Stimulated activated CD4-positive, alpha-beta T cell treated with anti-CD3 and anti-CD28 coated beads, TNF-alpha, amount 100 ng/mL, for 4 hours (primary cell): ENCODE measurements around the gene TRIP13.

ENCODE experiments used
- DNase-seq, 3 experiments: peaks; one replicate each; pipeline ENCODE4 v3.0.0-alpha.2; 2020; ENCODE audit warnings: low read depth in 3 of 3

Gene TRIP13

DNA sequence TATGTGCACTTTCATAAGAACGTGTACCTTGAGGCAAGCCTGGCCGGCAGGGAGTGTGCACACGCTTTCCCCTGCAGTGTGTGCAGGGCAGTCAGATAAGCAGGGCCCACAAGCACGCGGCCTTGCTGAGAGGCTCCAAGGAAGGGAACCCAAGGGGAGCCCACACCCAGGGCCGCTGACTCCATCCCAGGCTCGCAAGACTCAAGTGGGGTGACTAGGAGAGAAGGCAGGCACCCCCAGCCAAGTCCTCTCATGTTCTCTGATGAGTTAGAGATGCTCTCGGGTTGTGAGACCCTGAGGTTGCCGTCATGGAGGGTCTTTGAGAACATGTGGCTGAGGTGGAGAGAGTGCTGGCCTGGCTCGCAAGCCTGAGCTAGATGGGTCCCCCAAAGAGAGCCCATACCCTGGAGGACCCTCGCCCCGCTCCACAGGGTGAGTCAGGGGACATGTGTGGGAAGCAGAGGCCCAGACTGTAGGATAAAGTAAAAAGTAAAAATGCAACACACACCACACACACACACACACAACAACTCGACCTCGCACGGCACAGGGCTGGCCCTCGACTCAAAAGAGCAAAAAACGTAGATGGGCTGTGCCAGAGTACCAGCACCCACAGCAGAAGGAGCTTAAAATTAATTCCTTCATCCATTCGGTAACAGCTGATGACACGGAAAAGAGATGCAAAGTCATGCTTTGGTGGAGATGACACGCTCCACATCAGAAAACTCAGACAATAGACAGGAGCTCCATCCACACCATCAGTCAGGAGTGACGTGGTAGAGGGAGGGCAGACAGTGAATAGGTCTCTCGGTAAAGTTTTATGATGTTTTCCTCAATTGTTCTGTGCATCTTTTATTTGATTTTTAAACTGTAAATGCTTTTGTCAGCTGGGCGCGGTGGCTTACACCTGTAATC lies 61.1 kb downstream of the TRIP13 start:
- DNase-seq, result no peak

DNA sequence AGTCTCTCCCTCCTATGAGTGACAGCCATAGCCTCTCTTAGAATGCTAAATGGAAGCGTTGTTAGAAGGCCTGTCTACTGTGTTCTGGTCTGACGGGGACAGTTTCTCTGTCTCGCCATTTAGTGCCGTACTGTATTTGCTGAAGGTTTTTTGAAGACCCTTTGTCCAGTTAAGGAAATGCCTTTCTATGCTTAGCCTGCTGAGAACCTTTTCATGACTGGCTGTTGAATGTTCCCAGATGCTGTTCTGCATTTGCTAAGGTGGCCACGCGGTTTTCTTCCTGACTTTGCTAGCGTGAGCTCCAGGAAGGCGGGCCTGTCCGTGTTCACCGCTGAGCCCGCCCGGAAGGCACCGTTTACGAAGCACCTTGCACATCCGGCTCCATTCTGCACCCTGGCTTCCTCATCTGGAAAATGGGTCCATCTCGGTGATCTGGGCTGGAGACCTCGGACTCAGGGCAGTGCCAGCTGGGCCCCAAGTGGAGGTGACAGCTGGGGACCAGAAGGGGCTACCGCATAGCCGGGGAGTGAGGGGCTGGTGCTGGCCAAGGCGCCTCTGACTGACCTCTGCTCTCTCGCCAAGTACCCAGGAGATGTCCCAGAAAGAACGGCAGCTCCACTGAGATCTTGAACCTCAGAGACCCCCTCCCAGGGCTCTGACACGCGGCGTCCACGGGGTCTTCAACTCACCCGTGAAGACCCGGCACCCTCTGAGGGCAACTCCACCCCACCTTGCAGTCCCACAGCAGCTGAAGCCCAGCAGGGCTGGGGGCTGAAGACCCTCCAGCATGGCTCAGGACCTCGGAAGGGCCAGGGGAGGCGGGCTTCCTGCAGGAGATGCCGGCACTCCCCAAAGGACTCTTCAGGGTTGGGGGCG lies 63.4 kb downstream of the TRIP13 start:
- no peak for DNase-seq

DNA sequence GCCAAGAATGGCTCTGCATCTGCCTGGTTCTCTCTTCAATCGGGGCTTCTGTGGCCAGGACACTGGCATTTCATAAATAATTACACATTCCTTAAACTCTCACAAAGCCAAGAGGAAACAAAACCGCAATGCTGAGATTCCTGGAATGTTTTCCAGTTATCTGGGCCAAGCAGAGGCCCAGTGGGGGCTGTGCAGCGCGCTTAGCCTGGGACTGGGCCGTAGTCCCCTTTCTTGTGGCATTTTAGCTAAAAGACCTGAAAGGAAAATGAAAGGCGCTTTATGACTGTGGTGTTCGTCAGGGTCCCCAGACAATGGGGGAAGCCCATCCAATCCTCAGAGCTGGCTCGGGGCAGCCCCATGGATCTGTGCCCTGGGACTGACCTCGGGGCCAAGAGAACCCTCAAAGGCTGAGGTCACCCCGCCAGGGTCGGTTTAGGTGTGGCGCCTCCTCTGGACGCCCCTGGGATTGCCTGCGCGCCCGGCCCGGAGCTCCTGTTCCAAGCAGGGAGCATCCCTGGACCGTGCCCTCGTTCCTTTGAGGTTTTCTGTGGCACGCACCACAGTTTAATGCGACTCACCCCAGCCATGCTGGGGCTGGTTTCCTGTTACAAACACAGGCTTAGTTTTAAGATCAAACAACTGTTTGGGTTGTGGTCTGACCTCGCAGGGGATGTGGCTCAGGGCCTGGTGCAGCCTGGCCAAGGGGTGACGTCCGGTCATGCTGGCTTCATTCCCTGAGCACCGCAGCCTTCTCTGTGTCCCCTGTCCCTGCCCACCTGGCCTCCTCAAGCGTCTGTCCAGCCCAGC lies 64.5 kb downstream of the TRIP13 start:
- no peak for DNase-seq

DNA sequence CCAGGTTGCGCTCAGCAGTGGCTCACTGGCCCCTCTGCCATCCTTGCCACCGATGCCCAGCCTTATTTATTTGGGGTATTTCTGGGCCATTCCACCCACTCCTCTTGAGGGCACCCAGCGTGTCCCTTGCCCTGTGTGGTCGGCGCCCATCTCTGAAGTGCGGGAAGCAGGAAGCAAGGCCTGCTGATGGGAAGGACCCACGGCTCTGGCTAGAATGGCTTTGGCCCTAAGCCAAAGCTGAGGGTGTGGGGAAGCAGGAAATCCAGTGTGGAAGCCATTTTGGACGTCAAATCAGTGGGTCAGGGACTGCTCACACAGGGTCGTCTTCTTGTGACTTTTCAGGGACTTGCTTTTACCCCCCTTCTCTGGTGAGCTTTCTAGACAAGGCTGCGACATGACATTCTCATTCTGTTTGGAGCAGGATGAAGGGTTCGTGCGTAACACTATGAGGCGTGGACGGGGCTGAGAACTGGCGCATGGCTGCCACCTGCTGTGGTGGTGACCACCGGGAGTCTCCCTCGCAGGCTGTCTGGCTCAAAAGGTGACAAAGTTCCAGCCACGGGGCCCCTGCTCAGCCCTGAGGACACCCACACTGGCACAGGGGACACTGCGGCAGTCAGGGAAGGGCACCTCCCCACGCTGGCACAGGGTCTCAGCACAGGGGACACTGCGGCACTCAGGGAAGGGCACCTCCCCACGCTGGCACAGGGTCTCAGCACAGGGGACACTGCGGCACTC lies 65.2 kb downstream of the TRIP13 start:
- no peak for DNase-seq

DNA sequence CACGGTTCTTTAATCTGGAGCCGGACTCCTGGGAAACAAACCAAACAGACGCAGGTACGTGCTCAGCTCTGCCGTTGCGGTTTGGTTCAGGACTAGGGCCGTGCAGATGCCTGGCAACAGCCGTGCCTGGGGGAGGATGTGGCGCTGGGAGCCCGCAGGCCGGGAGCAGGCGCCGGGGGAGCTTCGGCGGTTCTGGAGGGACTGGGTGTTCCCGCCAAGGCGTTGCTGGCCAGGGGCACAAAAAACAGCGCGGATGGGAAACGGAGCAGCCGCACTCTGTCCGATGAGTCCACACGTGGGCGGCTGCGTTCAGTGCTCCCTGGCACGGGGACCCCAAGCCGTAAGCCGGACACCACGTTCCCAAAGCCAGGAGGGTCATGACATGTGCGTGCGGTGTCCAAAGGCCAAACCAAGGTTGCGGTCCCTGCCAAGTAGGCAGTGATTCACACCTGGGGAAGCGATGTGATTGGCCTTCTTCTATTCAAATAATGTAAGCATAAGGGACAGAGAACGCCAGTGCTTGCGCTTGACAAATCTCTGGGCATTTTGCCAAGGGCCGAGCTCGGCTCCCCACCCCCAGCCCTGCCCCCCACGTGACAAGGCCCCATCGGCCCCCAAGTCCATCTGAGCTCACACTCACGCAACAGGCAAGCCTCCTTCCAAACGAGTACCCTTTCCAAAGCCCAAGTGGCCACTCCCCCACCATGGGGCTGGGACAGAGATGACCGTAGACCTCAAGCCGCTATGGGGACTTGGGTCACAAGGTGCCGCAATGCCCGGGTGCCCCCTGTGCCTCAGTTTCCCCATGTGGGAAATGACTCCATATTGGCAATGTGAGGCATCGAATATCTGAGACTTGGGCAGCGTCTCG lies 66.3 kb downstream of the TRIP13 start:
- DNase-seq, result no peak

DNA sequence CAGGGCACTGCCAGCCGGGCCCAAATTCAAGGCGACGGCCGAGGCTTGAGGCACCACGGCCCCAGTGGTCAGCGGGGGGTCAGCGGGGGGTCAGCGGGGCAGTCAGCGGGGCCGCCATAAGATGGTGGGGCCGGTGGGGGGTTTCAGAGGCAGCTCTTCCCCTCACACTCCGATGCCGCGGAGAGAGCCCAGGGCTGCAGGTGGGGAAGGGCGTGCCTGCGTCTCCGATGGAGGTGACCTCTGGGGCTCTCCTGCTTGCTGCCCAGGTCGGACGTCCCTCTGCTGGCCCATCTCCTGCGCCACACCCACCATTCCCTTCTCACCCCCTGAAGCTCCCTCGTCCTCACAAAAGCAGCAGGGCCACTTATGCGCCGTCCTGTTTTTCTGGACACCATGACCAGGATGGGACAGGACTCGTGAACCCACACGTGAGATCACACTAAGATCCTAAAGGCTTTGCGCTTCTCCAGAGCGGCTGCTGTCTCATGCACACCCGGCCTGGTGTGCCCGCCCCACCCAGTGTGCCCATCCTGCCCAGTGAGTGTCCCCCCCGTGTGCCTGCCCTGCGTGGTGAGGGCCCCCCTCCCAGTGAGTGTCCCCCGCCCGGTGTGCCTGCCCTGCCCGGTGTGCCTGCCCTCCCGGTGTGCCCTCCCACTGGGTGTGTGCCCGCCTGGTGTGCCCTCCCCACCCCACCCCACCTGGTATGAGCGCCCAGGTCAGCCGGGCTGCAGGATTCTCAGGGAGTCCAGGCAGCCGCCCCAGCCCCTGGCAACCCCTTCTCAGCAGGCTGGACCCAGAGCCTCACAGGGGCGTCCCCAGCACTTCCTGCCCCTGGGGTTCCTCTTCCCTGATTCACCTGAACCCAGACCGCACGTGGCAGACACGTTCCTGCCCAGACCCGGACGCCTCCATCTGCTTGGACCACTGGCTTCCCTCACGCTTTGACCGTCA lies 67.2 kb downstream of the TRIP13 start:
- no peak for DNase-seq

DNA sequence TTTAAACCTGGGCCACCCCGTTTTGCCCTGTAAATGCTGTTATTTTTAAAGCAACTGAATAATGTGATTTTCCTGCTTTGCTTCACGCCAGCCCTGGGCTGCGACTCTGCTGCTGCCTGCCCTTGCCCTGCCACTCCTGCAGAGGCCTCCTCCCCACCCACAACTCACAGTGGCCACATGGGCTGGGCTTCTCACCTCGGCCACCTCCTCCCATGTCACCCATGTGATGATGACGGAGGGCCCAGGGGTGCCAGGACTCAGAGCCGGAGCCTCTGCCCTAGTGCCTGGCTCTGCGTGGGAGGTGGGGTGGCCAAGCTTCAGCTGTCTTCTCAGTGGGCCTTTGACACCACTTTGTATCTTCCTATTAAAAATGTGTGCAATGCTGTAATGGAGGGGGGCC lies 67.9 kb downstream of the TRIP13 start:
- DNase-seq, result no peak

DNA sequence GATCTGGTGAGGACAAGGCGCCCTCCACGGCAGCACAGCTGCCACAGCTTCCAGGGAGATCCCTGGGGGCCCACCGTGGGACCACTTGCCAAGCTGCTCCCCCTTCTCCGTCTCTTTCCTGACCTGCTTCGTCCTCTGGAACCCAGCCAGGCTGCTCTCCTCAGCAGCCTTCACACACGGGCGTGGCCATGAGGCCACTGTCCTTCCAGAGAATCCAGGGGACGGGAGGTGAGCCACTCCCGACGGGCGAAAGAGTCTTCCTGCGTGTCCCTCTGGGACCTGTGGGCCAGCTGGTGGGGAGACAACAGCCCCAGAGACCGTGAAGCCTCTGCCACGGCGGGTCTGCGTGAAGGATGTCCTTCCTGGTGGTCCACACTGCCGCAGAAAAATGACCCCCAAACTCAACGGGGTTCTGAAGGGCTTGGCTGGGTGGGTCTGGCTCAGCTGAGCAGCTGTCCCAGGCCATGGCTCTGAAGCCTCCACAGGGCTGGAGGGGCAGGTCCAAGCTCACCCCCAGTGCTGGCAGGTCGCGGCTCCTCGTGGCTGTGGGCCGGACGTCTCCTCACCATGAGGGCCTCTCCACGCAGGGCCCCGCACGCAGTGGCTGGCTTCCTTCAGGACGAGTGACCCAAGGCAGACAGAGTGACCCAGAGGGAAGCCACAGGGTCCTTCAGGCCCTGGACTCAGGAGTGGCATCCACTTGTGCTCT lies 68.5 kb downstream of the TRIP13 start:
- DNase-seq, result no peak

DNA sequence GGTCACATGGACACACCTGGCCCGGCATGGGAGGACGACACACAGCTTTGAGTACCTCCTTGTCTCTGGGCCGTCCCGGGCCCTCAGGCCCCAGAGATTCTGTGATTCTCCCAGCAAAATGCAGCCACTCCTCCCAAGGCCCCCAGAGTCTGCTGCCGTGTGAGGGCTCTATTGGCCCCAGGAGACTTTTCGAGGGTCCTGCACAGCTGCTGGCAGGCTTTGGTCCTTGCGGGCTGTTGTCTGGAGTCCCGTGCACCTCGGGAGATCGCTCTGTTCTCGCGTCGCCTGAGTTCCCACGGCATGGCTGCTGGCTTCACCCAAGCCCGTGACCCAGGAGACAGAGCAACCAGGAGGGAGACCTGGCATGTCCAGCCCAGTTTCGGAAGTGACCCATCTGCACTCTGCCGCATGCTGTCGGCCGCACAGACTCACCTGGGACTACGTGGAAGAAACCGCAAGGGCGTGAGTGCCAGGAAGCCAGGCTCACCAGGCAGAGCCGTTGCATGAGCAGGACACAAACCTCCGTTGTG lies 69.1 kb downstream of the TRIP13 start:
- no peak for DNase-seq

DNA sequence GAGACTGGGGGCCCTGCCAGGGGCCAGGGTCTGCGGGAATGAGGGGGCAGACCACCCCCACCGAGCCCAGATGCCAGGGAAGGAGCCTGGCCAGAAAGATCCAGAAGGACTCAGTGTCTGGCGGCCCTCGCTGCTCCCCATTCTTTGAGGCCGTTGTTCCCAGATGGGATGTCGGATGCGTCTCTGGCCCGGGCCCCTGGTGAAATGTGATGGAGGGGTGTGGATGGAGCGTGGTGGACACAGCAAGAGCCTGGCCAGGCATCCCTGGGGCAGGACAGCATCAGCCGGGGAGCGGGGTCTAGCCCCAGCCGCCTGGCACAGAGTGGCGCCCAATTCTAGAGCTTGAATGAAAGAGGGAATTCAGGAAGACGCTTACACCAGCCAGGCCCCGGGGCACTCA lies 69.7 kb downstream of the TRIP13 start:
- DNase-seq, result no peak

DNA sequence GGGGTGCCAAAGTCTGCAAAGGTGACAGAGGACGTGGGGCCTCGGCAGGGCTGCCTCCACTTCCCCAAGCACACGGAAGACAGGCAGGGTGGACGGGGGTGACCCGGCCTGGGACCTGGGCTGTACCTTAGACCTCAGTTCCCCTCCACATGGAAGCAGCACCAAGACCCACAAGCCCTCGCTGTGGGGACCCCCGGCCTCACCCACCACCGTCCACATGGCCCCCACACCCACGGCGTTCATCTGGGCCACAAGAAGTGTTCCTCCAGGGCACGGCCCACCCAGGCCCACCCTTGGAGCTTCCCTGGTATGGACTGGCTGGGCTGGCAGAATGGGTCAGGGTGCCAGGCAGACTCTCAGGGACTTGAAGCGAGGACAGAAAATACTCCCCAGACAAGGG lies 70.1 kb downstream of the TRIP13 start:
- DNase-seq, result no peak

DNA sequence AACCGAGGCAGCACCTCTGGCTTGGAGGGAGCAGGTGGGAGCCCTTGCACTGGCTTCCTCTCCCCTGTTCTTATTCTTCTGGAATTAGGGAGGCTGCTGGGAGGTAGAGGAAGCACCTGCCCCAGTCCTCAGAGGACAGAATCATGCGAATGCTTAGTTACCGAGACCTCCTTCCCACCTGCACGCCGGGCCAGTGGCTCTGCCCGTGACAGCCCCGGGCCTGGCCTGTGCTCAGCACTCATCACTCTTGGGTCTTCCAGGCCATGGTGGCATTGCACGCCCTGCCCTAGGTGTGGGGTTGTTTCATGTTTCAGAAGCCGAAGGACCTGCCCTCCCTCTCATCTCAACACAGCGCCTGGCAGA lies 70.6 kb downstream of the TRIP13 start:
- no peak for DNase-seq

DNA sequence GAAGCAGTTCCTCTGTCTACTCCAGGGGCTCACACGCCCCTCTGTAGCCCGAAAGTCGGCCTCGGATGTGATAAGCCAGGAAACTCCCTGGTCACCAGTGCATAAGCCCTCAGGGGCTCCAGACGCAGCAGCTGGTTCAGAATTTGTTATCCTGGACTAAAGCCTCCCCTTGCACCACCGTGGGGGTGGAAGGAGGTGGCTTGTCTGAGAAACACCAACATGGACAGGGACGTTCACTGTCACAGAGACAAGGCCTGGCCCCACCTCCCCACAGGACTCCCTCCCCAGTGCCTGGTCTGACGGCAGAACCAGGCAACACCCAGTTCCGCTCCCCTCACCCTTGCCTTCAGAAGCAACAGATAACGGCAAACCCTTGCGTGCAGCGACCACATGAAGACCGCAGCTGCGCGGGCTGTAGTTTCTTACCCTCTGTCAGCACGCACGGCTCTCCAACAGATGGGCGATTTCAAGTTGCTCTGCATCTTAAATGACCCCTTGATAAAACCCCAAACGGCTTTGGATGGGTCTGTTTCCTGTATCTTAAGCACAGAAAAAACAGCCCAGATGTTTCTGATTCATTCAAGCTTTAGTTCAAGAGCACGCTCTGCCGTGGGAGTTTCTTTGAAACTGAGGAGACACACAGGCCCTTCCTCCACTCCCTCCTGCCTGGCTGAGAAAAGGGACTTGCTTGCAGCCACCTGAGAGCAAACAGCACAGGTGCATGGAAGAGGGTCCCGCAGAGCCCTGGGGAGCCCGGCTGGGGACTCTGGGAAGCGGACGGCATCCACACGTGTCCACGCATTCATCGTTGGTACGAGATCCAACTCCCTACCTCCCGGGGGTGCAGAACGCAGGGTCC lies 71.2 kb downstream of the TRIP13 start:
- no peak for DNase-seq

DNA sequence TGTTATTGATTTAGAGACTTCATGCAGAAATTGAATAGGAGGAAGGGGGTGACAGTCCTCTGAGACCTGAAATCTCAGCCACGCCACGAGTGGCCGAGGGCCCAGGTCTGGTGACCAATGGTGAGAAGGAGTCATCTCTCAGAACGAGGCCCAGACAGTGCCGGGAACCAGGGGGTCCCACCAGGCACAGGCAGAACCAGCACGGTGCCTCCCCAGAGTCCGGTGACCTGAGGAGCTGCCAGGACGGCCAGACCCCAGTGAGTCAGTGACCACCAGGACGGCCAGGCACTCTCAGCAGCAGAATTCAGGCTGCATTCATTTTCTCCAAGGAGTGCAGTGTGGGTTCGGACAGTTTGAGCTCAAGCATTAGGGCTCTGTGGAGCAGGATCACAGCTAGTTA lies 72.1 kb downstream of the TRIP13 start:
- no peak for DNase-seq

DNA sequence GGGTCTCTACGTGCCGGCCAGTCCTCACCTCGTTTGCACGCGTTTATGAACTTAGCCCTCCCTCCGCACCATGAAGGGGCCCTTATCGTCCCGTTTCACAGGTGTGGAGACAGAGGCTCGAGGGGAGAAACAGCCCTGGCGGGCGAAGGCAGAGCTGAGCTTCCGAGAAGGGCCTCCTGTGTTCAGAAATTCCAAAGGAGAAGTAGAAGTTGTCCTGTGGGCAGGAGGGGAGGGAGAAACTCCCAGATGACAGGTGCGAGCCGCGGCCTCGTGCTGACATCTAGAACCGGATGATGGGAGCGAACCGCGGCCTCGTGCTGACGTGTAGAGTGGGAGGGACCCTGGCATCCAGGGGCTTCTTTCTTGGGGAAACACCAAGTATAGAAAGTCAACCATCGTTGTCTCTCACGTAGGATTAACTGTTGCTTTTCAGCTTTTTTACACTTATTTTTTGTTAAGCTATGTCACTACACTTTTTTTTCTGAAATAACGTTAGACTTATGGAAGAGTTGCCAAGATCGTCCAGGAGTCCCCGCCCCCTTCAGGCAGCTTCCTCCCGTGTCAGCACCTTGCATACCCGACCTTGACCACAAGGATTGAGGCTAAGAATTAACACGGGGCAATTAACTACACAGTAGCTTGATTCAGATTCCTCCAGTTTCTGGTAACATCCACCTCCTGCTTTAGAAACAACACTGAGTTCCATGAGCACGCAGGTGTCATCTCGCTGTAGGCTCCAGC lies 73.1 kb downstream of the TRIP13 start:
- DNase-seq, result no peak

DNA sequence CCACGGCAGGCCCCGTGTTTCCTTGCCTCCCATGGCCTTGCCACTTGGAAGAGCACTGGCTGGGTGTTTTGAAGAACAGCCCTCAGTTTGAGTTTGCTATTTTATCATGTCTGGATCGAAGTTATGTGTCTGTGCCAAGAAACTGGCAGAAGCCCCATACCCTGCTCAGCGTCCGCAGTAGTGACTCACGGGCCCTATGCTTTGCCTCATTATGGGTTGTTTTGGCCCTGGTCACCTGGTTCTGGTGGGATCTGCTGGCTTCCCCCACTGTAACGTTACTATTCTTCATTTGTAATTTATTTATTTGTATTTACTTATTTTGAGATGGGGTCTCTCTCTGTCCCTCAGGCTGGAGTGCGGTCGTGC lies 73.6 kb downstream of the TRIP13 start:
- DNase-seq, result no peak

DNA sequence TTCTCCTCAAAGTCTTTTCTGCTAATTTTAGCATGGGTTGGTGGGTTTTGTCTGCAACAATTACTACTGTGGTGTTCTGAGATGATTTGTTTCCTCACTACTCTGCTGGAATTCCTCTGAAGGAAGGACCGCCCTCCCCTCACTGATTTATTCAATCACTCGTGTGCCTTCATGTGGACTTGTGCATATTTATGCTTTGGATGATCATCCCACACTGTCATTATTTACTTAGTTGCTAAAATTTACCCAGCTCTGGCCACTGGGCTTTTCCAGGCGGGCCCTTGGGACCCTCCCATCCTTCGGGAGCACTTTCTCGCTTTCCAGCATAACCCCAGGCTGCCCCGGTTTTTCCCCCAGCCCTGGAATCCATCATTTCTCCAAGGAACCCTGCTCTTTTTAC lies 74.3 kb downstream of the TRIP13 start:
- no peak for DNase-seq
